ENCODE data around the gene C4B.
"Not testable (repeated sequence)": the region's sequence is repeated elsewhere in the genome, so short reads cannot be mapped to it uniquely, and the experiment has no call there.

DNA sequence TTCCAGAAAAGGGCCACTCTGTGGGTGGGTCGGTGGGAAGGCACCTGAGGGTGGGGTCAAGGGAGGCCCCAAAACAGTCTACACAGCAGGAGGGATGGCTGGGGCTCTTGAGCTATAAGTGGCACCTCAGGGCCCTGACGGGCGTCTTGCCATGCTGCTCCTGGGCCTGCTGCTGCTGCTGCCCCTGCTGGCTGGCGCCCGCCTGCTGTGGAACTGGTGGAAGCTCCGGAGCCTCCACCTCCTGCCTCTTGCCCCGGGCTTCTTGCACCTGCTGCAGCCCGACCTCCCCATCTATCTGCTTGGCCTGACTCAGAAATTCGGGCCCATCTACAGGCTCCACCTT lies 9.1 kb upstream of the C4B start:
- not testable (repeated sequence) for TF ChIP-seq REST (IDR thresholded peaks at IDR 0.05; ENCODE audit: unreplicated experiment)
- TF ChIP-seq, protein P1, sequence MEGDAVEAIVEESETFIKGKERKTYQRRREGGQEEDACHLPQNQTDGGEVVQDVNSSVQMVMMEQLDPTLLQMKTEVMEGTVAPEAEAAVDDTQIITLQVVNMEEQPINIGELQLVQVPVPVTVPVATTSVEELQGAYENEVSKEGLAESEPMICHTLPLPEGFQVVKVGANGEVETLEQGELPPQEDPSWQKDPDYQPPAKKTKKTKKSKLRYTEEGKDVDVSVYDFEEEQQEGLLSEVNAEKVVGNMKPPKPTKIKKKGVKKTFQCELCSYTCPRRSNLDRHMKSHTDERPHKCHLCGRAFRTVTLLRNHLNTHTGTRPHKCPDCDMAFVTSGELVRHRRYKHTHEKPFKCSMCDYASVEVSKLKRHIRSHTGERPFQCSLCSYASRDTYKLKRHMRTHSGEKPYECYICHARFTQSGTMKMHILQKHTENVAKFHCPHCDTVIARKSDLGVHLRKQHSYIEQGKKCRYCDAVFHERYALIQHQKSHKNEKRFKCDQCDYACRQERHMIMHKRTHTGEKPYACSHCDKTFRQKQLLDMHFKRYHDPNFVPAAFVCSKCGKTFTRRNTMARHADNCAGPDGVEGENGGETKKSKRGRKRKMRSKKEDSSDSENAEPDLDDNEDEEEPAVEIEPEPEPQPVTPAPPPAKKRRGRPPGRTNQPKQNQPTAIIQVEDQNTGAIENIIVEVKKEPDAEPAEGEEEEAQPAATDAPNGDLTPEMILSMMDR (conservative IDR thresholded peaks at IDR 0.05; ENCODE audit: low read depth in 2 of 2): not testable (repeated sequence)

Measured in GM23338 (cell line).